Glomerular visceral epithelial cell (primary cell): Measurements from ENCODE around the gene FBLN2.

Source experiments
- DNase-seq: peaks from one replicate; pipeline ENCODE4 v3.0.0-alpha.2; 2016; ENCODE audit errors: extremely low spot score

FBLN2 gene

GRCh38 chr3:13532085-13532484 lies 16.8 kb upstream of the FBLN2 start:
- DNase-seq, result no peak

- DNase-seq, result no peak
Observed at GRCh38 chr3:13532631-13533030, 16.3 kb upstream of the FBLN2 start.

- no peak for DNase-seq
Observed at GRCh38 chr3:13533885-13534301, 15.0 kb upstream of the FBLN2 start.

- no peak for DNase-seq
Observed at GRCh38 chr3:13535526-13535875, 13.4 kb upstream of the FBLN2 start.

GRCh38 chr3:13535905-13536304 lies 13.0 kb upstream of the FBLN2 start:
- DNase-seq, result no peak

GRCh38 chr3:13536432-13536831 lies 12.5 kb upstream of the FBLN2 start:
- DNase-seq, result no peak

- no peak for DNase-seq
Observed at GRCh38 chr3:13536832-13537231, 12.1 kb upstream of the FBLN2 start.

- DNase-seq, result no peak
Observed at GRCh38 chr3:13537244-13537908, 11.5 kb upstream of the FBLN2 start.

- peak; percentile 61 for DNase-seq
Observed at GRCh38 chr3:13537909-13538296, 11.0 kb upstream of the FBLN2 start.

- no peak for DNase-seq
Observed at GRCh38 chr3:13538520-13539291, 10.2 kb upstream of the FBLN2 start.

- DNase-seq, result peak; percentile 40
Observed at GRCh38 chr3:13539292-13539638, 9.7 kb upstream of the FBLN2 start.

GRCh38 chr3:13539671-13540070 lies 9.3 kb upstream of the FBLN2 start:
- DNase-seq, result no peak

- no peak for DNase-seq
Observed at GRCh38 chr3:13540297-13540995, 8.5 kb upstream of the FBLN2 start.

GRCh38 chr3:13541691-13542090 lies 7.2 kb upstream of the FBLN2 start:
- no peak for DNase-seq

GRCh38 chr3:13542142-13542541 lies 6.8 kb upstream of the FBLN2 start:
- no peak for DNase-seq

- DNase-seq, result peak; percentile 45
Observed at GRCh38 chr3:13543253-13543652, 5.7 kb upstream of the FBLN2 start.

- DNase-seq, result peak; percentile 56
Observed at GRCh38 chr3:13544293-13544831, 4.6 kb upstream of the FBLN2 start.

- no peak for DNase-seq
Observed at GRCh38 chr3:13544951-13545651, 3.8 kb upstream of the FBLN2 start.

- DNase-seq, result no peak
Observed at GRCh38 chr3:13545952-13546454, 2.9 kb upstream of the FBLN2 start.

- DNase-seq, result no peak
Observed at GRCh38 chr3:13546667-13547171, 2.2 kb upstream of the FBLN2 start.

- DNase-seq, result no peak
Observed at GRCh38 chr3:13547591-13548371, 1.1 kb upstream of the FBLN2 start.
